HG03095 (cell line): ENCODE data around the gene CFAP53.
A peak's percentile ranks its signal among the peaks of the same experiment; 100 is the strongest.
"Not testable (repeated sequence)": the region's sequence is repeated elsewhere in the genome, so short reads cannot be mapped to it uniquely, and the experiment has no call there.

Source experiments
- ATAC-seq: cut with Tn5 transposase; IDR thresholded peaks from one replicate; pipeline ENCODE4 v1.9.1; 2021; ENCODE audit warnings: moderate library complexity; ENCODE audit not compliant: unreplicated experiment

The CFAP53 gene, protein sequence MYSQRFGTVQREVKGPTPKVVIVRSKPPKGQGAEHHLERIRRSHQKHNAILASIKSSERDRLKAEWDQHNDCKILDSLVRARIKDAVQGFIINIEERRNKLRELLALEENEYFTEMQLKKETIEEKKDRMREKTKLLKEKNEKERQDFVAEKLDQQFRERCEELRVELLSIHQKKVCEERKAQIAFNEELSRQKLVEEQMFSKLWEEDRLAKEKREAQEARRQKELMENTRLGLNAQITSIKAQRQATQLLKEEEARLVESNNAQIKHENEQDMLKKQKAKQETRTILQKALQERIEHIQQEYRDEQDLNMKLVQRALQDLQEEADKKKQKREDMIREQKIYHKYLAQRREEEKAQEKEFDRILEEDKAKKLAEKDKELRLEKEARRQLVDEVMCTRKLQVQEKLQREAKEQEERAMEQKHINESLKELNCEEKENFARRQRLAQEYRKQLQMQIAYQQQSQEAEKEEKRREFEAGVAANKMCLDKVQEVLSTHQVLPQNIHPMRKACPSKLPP

GRCh38 chr18:50266248-50266704 lies at the start of gene CFAP53:
CFAP53 (minus strand) TSS chr18:50266495; CDS start chr18:50266404, 91 bp downstream.
- ATAC-seq: peak; percentile 84

DNA sequence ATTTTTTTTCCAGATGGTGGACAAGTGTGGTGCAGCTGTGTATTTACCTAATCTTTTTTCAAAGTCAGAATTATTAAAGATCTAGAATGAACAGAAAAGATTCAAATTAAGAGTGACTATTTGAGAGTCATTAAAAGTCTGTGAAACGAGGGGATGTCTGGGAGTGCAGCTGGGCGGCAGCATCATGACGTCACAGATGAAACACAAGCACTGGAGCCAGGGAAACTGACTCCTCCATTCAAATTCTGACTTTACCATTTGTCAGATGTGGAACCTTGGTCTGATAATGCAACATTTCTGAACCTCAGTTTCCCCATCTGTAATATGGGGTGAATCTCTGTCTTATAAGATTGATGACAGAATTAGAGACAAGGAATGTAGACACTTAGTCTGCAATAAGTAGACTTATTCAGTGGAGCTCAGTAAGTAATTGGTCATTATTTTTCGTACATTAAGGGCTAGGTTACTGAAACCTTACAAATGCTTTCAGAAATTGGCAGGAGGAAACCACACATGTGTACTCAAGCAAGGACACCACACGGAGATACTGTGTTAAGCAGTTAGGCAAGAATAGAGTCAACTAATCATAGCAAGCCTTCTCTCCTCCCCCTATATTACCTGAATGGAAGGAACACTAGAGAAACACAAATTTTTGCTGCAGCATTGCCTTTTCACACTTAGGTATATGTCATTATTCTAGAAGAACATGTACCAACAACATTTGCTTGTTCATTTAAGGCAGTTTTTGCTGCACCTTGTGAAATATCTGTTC lies 49.0 kb upstream of the CFAP53 start:
- ATAC-seq: peak; percentile 75

GRCh38 chr18:50313873-50314460 lies 47.7 kb upstream of the CFAP53 start:
- ATAC-seq: no peak

DNA sequence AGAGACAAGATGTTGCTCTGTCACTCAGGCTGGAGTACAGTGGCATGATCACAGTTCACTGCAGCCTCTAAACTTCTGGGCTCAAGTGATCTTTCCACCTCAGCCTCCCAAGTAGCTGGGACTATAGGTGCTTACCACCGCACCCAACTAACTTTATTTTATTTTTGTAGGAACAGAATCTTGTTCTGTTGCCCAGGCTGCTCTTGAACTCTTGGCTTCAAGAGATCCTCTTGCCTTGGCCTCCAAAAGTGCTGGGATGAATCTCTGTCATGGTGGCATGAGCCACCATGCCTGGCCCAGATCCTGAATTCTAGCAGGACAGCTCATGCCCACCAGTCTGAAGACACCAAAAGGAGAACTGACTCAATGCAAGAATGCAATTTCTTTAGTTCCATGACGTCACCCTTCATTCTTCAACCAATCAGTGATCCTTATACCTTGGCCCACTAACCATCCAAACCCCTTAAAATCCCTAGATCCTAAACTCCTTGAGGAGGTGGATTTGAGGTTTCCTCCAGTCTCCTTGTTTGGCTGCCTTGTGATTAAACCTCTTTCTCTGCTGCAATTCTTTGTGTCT lies 46.8 kb upstream of the CFAP53 start:
- ATAC-seq: peak; percentile 6

GRCh38 chr18:50312296-50313030 lies 46.2 kb upstream of the CFAP53 start:
- peak; percentile 67 for ATAC-seq

GRCh38 chr18:50311650-50312049 lies 45.4 kb upstream of the CFAP53 start:
- no peak for ATAC-seq

- ATAC-seq: no peak
These were observed 43.8 kb upstream of the CFAP53 start for GRCh38 chr18:50310080-50310479.

- ATAC-seq: not testable (repeated sequence)
These were observed 42.6 kb upstream of the CFAP53 start for GRCh38 chr18:50308851-50309250.

DNA sequence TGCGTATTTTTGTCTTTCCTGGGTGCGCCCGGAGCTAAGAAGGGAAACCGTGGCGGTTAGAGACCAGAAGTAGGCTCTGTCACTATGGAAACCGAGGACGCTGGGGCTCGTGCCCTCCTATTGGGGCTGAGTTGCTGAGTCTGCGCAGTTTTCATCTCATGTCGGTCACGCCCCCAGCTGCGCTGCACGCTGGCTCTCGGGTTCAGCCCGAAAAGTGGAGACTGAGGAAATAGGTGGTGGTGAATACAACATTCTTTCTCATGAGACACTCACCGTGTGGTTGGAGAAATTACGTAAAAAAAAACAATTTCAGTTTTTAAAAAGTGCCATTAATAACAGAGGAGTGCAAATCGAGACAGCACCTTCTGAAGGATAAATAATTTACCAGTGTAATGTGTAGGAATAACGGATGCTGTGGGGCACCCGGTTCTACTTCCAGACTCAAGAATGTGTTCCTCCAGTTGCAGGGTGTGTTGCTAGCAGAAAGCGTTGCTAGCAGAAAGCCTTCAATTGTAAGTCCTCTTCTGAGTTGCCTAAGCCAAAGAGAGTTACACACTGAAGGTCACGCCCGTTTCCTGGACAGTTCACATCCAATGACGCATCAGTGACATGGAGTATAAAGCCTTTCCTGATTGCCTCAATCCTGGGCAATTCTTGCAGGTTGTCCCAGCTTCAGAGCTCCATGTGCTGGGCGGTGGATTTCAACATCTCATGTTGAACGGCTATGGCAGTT lies 41.6 kb upstream of the CFAP53 start:
- peak; percentile 87 for ATAC-seq

DNA sequence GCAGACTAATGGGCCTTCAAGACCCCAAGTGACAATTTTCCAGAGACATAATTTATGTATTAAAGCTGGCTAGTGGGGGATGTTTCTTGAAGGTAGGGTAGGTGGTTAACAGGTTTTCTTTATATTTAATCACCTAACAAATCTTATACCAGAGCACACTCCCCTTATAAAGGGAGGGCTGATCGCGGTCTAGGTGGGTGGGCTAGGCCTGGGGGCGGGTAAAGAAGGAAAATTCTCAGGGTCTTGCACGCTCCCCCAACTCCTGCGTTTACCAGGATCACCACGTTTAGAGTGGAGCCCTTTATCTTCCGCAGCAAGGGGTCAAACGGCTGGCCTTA lies 41.1 kb upstream of the CFAP53 start:
- no peak for ATAC-seq

- no peak for ATAC-seq
These were observed 40.6 kb upstream of the CFAP53 start for GRCh38 chr18:50306944-50307343.

DNA sequence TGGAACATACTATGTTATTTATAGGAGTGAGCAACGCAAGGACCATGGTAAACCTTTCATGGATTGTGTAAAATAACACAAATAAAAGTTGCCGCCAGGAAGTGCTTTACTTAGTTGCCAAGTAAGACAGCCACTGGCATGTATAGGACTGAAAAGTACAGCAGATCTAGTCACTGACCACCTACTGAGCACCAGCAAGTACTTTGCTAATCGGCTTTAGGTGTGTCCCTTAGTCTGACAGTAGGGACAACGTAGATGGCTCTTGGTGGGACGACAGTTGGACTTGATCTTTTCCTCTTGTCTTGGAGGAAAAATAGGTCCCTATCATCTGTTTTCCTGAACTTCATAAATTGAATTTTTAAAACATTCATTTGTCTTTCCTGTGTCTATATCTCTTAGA lies 34.8 kb upstream of the CFAP53 start:
- ATAC-seq: no peak

- no peak for ATAC-seq
These were observed 33.5 kb upstream of the CFAP53 start for GRCh38 chr18:50299626-50300388.

- ATAC-seq: no peak
These were observed 32.4 kb upstream of the CFAP53 start for GRCh38 chr18:50298443-50299284.

GRCh38 chr18:50297621-50298442 lies 31.5 kb upstream of the CFAP53 start:
- peak; percentile 98 for ATAC-seq

DNA sequence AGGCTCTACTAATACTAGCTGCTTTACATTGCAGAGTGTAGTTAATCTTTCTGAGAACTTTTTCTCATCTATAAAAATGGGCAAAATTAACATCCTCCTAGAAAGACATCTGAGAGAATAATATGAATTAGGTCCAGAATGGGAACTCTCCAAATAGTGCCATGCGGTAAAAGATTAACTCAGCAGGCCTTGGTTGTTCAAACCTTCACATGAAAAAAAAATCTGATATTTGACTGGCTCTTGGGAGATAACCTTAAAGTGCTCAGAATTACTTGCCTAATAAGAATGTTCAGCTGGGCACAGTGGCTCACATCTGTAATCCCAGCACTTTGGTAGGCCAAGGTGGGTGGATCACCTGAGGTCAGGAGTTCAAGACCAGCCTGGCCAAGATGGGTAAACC lies 26.7 kb upstream of the CFAP53 start:
- no peak for ATAC-seq

- ATAC-seq: no peak
These were observed 22.8 kb upstream of the CFAP53 start for GRCh38 chr18:50289108-50289443.
